ENCODE data around the gene PTPDC1. TPM values are rescaled to one million over a fixed set of nuclear protein-coding genes. Genes with fewer than 3 reads are reported as not detected.

Gene PTPDC1
- total RNA-seq, 1 donor from 2014 or later = 11.0 TPM

DNA sequence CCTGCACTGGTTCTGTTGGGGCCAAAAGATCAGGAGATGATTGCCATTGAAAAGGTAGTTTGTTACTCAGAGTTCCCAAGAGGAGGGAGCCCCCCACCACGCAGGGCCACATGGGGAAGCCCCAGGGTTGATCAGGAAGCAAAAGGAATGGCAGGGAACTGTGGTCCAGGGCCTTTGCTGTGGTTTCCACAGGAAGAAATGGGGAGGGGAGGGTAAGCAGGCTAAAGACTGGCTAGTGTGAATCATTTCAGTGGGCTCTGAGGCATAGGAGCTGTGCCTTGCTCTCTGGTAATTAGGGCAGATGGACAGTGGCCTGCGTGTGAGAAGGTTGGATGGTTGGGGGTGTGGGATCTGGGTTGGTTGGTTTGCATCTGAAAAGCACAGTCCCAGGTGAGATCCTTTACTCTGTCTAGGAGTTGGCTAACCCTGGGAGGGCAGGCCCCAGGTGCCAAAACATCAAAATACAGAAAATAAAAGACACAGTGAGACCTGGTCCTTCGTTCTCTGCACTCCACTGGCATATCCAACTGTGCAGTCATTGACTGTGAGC, 66.1 kb downstream of the PTPDC1 start:
- no peaks in the 10 kb centered on the region for H3K4me1 ChIP-seq
- intact Hi-C loops (cut with DNase I) = no loop called here
- TF ChIP-seq, protein P1, sequence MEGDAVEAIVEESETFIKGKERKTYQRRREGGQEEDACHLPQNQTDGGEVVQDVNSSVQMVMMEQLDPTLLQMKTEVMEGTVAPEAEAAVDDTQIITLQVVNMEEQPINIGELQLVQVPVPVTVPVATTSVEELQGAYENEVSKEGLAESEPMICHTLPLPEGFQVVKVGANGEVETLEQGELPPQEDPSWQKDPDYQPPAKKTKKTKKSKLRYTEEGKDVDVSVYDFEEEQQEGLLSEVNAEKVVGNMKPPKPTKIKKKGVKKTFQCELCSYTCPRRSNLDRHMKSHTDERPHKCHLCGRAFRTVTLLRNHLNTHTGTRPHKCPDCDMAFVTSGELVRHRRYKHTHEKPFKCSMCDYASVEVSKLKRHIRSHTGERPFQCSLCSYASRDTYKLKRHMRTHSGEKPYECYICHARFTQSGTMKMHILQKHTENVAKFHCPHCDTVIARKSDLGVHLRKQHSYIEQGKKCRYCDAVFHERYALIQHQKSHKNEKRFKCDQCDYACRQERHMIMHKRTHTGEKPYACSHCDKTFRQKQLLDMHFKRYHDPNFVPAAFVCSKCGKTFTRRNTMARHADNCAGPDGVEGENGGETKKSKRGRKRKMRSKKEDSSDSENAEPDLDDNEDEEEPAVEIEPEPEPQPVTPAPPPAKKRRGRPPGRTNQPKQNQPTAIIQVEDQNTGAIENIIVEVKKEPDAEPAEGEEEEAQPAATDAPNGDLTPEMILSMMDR (IDR thresholded peaks at IDR 0.05) = no peak
- H3K27me3 ChIP-seq (ENCODE audit: low read depth) = no peaks in the 10 kb centered on the region
- ATAC-seq (no peak), DNase-seq (no peak)
- no peak overlapping the region for H3K4me3 ChIP-seq
- H3K27ac ChIP-seq = no peak overlapping the region
- no peaks in the 10 kb centered on the region for H3K9me3 ChIP-seq
- no peaks in the 10 kb centered on the region for H3K36me3 ChIP-seq

DNA sequence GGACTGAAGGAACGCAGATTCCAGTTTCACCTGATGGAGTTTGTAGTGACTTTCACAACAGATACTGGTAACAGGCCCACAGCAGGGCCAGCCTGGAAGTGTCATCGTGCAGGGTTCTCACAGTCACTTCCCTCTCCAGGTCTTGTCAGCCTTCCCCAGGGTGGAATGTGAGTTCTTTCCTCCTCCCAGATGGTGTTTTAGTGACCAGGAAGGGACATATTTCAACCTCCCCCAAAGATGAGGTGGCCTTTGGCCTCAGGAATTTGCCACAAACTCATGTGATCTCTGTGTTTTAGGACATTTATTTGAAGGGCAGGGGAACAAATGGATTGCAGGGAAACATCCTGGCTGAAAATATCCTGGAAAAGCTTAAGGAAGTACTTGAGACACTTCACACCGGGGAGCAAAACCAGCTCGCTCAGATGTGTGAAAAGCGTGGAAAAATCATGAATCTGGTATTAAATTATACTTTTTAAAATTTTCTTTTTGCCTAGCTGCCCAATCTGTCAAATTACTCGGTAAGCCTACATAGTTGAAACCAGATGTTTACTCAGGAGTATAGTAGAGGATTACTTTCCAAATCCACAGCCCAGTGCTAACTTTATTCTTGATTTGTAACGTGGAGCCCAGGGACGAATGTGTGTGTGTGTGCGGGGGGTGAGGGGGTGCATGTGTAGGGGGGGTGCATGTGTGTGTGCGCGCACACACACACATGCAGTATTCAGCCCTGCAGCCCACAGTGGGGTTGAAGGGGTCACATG, 66.8 kb downstream of the PTPDC1 start:
- TF ChIP-seq, protein P1 (IDR thresholded peaks at IDR 0.05) = no peak
- no peaks in the 10 kb centered on the region for H3K9me3 ChIP-seq
- intact Hi-C loops (cut with DNase I) = no loop called here
- ATAC-seq (peak; percentile 8 to 48), DNase-seq (no peak)
- H3K27me3 ChIP-seq (ENCODE audit: low read depth) = no peaks in the 10 kb centered on the region
- H3K4me1 ChIP-seq = peaks cover 2% of the 10 kb centered on the region
- H3K27ac ChIP-seq = no peak overlapping the region
- H3K36me3 ChIP-seq = no peaks in the 10 kb centered on the region
- no peak overlapping the region for H3K4me3 ChIP-seq

DNA sequence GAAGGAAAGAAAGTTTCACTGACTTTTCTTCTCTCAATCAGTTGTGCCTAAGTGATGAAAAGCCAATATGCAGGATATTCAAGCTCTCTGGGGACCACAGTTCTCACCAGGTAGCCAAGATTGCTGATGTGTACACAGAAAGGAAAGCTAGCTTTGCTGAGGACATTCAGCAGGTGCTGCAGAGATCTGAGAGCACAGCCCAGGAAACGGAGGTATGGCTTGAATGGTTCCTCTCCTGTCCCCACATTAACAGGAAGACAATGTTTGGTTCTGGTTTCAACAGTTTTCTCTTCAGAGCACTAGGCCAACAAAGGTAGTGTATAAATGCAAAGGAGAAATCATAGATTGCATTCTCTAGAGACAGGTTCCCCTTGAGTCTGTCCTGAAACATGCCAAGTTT, 69.6 kb downstream of the PTPDC1 start:
- Histone ChIP-seq H3K27me3 (ENCODE audit: low read depth) (no peaks in the 10 kb centered on the region), H3K4me1 (peaks cover 17% of the 10 kb centered on the region), H3K27ac (no peak overlapping the region), H3K4me3 (no peak overlapping the region), H3K36me3 (no peaks in the 10 kb centered on the region), H3K9me3 (no peaks in the 10 kb centered on the region)
- intact Hi-C loops (cut with DNase I) = no loop called here
- TF ChIP-seq, protein P1 (IDR thresholded peaks at IDR 0.05) = no peak
- DNase-seq (no peak), ATAC-seq (no peak)

DNA sequence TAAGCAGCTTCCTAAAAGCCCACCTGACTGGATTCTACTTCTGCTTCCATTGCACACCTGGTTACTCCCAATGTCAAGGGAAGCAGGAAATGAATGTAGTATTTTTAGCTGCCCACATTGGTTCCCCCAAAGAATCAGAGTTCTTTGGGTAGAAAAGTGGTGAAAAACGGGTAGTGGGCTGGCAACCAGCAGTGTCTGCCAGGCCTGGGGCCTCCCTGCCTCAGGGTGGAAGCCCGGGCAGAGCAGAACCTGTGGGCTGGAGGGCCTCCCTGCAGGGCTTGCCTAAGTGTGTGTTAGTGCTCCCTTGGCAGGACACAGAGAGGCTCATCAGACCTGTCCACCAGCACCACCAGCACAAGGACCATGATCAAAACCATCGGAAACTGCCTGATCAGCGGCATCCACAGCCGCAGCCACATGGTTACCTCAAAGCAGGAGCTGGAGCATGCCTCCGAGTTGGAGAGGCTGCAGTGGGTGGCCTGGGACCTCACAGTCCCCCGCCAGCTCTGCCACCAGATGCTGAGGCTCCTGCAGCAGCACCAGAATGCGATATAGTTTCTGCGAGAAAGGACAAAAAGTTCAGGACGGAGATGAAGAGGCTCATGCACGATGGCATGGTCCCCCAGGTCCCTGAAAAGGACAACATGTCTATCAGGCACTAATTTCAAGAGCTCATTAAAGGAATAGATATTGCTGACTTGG, 72.2 kb downstream of the PTPDC1 start:
- Histone ChIP-seq H3K9me3 (no peaks in the 10 kb centered on the region), H3K27me3 (ENCODE audit: low read depth) (no peaks in the 10 kb centered on the region), H3K4me1 (peaks cover 17% of the 10 kb centered on the region), H3K36me3 (no peaks in the 10 kb centered on the region), H3K4me3 (no peak overlapping the region), H3K27ac (peak overlapping the region; percentile 43)
- ATAC-seq = no peak
- intact Hi-C loops (cut with DNase I) = no loop called here
- no peak for DNase-seq
- TF ChIP-seq, protein P1 (IDR thresholded peaks at IDR 0.05) = no peak

DNA sequence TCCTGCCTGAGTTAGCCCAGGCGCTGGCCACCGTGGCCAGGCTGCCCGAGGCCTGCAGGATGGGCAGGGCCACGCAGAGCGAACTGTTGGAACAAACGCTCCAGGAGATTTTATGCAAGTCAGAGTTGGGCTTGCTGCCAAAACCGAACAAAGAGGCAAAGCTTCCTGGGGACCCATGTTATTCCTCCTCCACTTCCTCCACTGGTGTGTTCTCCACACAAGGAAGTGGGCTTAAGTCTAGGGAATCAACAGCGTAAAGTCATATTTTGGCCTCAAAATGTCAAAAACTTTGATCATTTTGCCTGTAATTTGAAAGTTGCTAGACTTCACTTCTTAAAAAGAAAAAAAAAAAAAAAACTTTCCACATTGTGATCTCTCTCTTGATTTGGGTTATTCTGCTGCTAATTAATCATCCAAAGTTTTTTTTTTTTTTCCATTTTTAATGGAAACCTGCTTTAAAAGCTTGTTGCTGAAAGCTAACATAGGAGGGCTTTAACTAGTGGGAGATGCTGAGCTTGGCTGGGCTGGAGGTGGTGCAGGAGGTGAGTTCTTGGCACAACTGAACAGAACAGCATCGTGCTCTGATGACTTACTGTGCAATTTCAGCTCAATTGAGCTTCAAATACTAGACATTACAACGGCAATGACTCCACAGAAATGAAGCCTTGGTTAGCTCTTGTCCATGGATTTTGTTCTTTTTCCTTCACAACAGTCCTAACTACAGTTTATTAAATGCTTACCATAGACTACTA, 73.0 kb downstream of the PTPDC1 start:
- DNase-seq = peak; percentile 77
- Histone ChIP-seq H3K4me3 (no peak overlapping the region), H3K4me1 (peaks cover 17% of the 10 kb centered on the region), H3K27ac (peak overlapping the region; percentile 43), H3K9me3 (no peaks in the 10 kb centered on the region), H3K27me3 (ENCODE audit: low read depth) (no peaks in the 10 kb centered on the region), H3K36me3 (no peaks in the 10 kb centered on the region)
- ATAC-seq = peak; percentile 75 to 83
- TF ChIP-seq, protein P1 (IDR thresholded peaks at IDR 0.05) = no peak
- intact Hi-C loops (cut with DNase I) = no loop called here

Data from lower lobe of right lung (tissue), 2 donors.